Immature natural killer cell (primary cell): ENCODE measurements around the gene PRR23E. TPM values are rescaled to one million over a fixed set of nuclear protein-coding genes. Genes with fewer than 3 reads are reported as not detected.

Experiments used
- DNase-seq, 3 donors: peaks; one replicate each; pipeline ENCODE4 v3.0.0; 2022; ENCODE audit warnings: mixed read lengths in 1 of 3
- H3K27ac Mint-ChIP-seq, 6 donors: one replicate each; pipeline ENCODE4 v1.8.0; 2020; ENCODE audit warnings: mixed read lengths in 6 of 6, mild to moderate bottlenecking in 5 of 6, inconsistent platforms in 4 of 6, moderate library complexity in 3 of 6
- H3K27me3 Mint-ChIP-seq, 3 donors: one replicate each; pipeline ENCODE4 v1.8.0; 2020 to 2021; ENCODE audit warnings: low read depth in 3 of 3, mild to moderate bottlenecking in 3 of 3, mixed read lengths in 3 of 3, moderate library complexity in 3 of 3, inconsistent platforms in 1 of 3
- H3K36me3 Mint-ChIP-seq, 3 donors: one replicate each; pipeline ENCODE4 v1.8.0; 2020; ENCODE audit warnings: mixed read lengths in 3 of 3, inconsistent platforms in 2 of 3, mild to moderate bottlenecking in 2 of 3
- H3K4me1 Mint-ChIP-seq, 2 donors: one replicate each; pipeline ENCODE4 v1.8.0; 2020; ENCODE audit warnings: inconsistent platforms in 2 of 2, mild to moderate bottlenecking in 2 of 2, mixed read lengths in 2 of 2, moderate library complexity in 1 of 2
- H3K4me3 Mint-ChIP-seq, 5 donors: one replicate each; pipeline ENCODE4 v1.8.0; 2020; ENCODE audit warnings: mild to moderate bottlenecking in 5 of 5, mixed read lengths in 5 of 5, inconsistent platforms in 3 of 5, moderate library complexity in 3 of 5
- H3K9me3 Mint-ChIP-seq, 6 donors: one replicate each; pipeline ENCODE4 v1.8.0; 2020; ENCODE audit warnings: mild to moderate bottlenecking in 6 of 6, mixed read lengths in 6 of 6, inconsistent platforms in 4 of 6, moderate library complexity in 3 of 6
- polyA plus RNA-seq, 3 donors: library from polyadenylated mRNA; unstranded; fragments of 300-500 nt; fragmentation: Illumina TruSeq; gene quantifications; one replicate each; pipeline ENCODE4 v1.2.3, GENCODE V29; 2021

The PRR23E gene
- not detected for polyA plus RNA-seq

DNA sequence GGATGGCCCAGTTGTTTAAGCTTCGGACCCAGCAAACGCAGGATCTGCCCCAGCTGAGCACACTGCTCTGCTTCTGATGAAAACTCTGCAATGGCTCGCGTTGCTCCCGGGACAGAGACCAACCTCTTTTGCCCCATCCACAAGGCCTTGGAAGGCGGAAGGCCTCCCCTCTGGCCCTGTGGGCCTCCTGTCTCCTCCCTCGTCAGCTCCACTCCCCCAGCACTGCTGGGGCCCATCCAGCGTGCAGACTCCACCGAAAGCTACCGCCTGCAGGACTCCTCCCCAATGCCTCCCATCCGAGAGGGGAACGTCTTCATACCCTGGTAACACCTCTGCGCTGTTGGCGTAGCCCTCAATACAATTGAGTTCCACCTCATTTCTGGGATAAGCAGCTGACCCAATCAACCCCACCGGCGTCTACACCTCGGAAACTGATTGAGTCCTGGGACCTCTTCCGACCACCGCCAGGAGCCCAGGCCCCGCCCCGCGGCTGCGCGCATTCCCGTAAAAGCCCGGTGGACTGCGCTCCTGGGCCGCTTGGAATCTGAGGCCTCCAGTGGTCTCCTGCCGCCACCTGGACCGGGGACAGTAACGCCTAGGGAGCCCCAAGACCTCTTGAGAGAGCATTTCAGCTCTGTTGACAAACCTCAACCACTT lies at the start of gene PRR23E:
TSS of gene PRR23E (plus strand) at position 556 of the 657 bp plus-strand sequence. CDS start 3,555 bp downstream, outside the sequence.
- no peak for DNase-seq
- Mint-ChIP-seq H3K36me3 (no peaks in the 10 kb centered on the region), H3K27me3 (peaks cover 3 to 11% (median 6%) of the 10 kb centered on the region in 3 donors), H3K4me3 (no peak within 1 kb of the TSS), H3K9me3 (no peaks in the 10 kb centered on the region), H3K27ac (no peak within 1 kb of the TSS), H3K4me1 (no peaks in the 10 kb centered on the region)

DNA sequence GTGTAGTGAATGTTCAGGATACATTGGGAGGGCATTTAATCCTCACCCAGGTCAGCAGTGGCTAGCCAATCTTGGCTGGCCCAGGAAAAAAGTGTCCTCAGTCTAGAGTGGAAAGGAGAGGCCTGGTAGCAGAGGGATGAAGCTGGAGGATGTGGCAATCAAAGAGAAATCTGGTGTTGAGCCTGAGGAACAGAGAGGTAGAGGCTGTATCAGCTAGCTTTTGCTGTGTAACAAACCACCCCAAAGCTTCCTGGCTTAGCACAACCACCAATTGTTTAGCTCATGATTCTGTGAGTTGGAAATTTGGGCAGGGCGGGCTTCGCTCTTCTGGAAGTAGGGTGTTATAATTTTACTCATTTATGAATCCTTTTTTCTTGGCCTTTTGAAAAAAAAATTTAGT lies 49.8 kb upstream of the PRR23E start:
- no peak overlapping the region for H3K27ac Mint-ChIP-seq
- H3K36me3 Mint-ChIP-seq = no peaks in the 10 kb centered on the region
- H3K4me3 Mint-ChIP-seq = no peak overlapping the region
- H3K4me1 Mint-ChIP-seq = no peaks in the 10 kb centered on the region
- peaks cover 0 to 3% (median 2%) of the 10 kb centered on the region in 3 donors for H3K27me3 Mint-ChIP-seq
- H3K9me3 Mint-ChIP-seq = no peaks in the 10 kb centered on the region
- DNase-seq = no peak

DNA sequence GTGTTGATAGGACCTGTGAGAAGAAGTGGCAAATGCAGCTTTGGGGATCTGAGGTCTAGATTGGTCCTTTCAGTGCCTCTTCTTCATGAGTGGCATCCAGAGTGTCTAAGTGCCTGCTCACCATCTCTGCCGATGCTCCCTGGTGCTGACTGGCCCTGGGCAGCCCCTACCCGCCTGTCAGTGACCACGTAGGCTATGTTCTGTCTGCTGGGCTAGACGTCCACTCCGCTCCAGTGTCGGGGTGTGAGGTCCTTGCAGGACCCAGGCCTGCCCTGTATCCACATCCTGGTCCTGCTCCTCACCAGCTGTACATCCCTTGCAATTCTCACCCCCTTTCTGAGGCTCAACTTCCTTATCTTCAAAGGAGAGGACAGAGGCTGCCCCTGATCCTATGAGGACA lies 48.3 kb upstream of the PRR23E start:
- Mint-ChIP-seq H3K9me3 (no peaks in the 10 kb centered on the region), H3K27me3 (peaks cover 0 to 3% (median 2%) of the 10 kb centered on the region in 3 donors), H3K4me1 (no peaks in the 10 kb centered on the region), H3K4me3 (no peak overlapping the region), H3K27ac (no peak overlapping the region), H3K36me3 (no peaks in the 10 kb centered on the region)
- DNase-seq = no peak

GRCh38 chr3:127145266-127145665 lies 47.7 kb upstream of the PRR23E start:
- no peak overlapping the region for H3K27ac Mint-ChIP-seq
- no peaks in the 10 kb centered on the region for H3K4me1 Mint-ChIP-seq

GRCh38 chr3:127147291-127147885 lies 45.5 kb upstream of the PRR23E start:
- DNase-seq = no peak
- Mint-ChIP-seq H3K36me3 (no peaks in the 10 kb centered on the region), H3K27me3 (peaks cover 0 to 3% (median 2%) of the 10 kb centered on the region in 3 donors), H3K9me3 (no peaks in the 10 kb centered on the region), H3K27ac (no peak overlapping the region), H3K4me1 (no peaks in the 10 kb centered on the region), H3K4me3 (no peak overlapping the region)

More at GRCh38 chr3:127145266-127145665, 47.7 kb upstream of the PRR23E start:
- Mint-ChIP-seq H3K4me3 (no peak overlapping the region), H3K36me3 (no peaks in the 10 kb centered on the region), H3K9me3 (no peaks in the 10 kb centered on the region), H3K27me3 (peaks cover 0 to 3% (median 2%) of the 10 kb centered on the region in 3 donors)
- DNase-seq = no peak

DNA sequence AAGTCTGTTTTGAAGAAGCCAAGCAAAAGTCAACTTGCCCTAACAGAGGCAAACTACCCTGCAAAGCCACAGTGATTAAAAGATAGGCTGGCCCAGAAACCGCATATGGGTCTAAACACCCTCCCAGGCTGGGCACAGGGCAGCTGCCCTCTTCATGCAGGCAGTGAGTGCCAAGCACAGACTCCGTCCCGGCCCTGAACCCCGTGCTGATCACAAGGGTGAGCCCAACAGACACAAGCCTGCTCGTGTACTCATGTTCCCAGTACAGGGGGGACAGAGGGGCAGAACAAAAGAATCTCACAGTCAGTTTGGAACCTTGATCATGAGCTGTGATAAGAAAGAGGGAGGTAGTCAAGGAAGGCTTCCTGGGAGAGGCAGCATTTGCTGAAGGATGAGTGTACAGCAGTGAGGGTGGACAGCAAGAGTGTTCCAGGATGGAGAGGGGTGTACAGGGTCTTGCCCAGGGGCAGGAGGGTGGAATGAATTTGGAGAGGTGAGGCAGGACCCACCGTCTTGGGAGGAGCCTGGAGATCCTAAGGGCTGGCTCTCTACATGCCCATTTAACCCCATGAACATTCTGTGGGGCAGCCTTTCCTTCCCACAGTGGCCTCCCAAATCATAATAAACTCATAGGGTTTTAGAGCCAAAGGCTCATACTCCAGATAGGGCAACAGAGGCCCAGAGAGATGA lies 43.2 kb upstream of the PRR23E start:
- H3K4me1 Mint-ChIP-seq = no peaks in the 10 kb centered on the region
- no peaks in the 10 kb centered on the region for H3K36me3 Mint-ChIP-seq
- H3K27ac Mint-ChIP-seq = no peak overlapping the region
- no peaks in the 10 kb centered on the region for H3K9me3 Mint-ChIP-seq
- DNase-seq = no peak
- peaks cover 0 to 3% (median 2%) of the 10 kb centered on the region in 3 donors for H3K27me3 Mint-ChIP-seq
- H3K4me3 Mint-ChIP-seq = no peak overlapping the region

DNA sequence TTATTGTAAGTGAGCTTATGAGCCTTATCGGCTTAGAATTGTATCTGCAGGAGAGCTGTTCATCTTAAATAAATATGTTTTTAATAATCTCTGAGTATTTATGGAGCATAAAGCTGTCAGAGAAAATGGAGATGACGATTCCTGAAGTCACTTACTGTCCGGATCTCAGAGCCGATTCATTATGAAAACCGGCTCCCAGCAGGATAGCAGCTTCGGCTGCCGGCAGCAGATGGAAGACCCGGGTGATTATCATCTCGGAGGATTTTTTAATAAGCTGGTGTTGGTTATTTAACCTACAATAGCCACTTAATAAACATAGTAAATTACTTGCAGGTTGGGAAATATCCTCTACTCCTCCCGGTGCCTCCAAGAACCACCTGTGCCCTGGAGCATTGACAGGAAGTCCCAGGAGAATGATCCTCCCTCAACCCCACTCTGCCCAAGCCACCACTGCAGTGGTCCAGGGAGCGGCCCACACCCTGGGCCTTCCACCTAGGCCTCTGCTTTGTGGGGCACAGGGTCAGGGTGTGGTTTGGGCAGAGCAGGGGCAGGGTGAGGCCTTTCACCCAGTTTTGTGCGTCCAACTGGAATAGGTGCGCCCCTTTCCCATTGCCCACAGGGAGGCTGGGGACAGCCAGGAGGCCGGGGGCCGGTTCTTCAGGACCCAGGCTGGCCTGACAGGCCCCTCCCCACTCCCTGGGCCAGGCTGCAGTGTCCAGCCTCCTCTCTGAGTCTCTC lies 42.2 kb upstream of the PRR23E start:
- Mint-ChIP-seq H3K36me3 (no peaks in the 10 kb centered on the region), H3K4me1 (no peaks in the 10 kb centered on the region), H3K27ac (no peak overlapping the region), H3K27me3 (peaks cover 0 to 3% (median 2%) of the 10 kb centered on the region in 3 donors), H3K9me3 (no peaks in the 10 kb centered on the region), H3K4me3 (no peak overlapping the region)
- DNase-seq = no peak

- H3K27ac Mint-ChIP-seq = no peak overlapping the region
- H3K4me1 Mint-ChIP-seq = no peaks in the 10 kb centered on the region
- H3K36me3 Mint-ChIP-seq = no peaks in the 10 kb centered on the region
- H3K27me3 Mint-ChIP-seq = peaks cover 0 to 2% (median 0%) of the 10 kb centered on the region in 3 donors
- no peak for DNase-seq
- H3K4me3 Mint-ChIP-seq = no peak overlapping the region
- no peaks in the 10 kb centered on the region for H3K9me3 Mint-ChIP-seq
These were observed 41.7 kb upstream of the PRR23E start for GRCh38 chr3:127151251-127151564.

DNA sequence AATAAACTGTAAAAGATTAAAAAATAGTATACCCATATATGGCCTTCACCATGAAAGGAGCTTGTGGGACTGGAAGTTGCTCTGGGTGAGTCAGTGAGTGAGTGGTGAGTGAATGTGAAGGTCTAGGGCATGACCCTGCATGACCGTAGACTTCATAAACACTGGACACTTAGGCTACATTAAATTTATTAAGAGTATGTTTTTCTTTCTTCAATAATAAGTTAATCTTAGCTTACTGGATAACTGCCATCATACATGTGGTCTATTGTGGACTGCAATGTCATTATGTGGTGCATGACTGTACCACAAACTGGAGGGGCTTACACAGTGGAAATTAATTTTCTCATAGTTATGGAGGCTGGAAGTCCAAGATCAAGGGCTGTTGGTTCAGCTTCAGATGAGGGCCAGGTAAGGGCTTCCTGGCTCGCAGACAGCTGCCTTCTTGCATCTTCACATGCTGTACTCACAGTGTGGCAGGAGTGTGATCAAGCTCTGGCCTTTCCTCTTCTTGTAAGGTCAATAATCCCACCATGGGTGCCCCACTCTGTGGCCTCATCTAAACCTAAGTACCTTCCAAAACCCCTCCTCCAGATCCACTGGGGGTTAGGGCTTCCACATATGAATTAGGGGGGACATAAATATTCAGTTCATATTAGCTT lies 40.8 kb upstream of the PRR23E start:
- Mint-ChIP-seq H3K36me3 (no peaks in the 10 kb centered on the region), H3K9me3 (no peaks in the 10 kb centered on the region), H3K27me3 (peaks cover 0 to 2% (median 0%) of the 10 kb centered on the region in 3 donors), H3K4me1 (no peaks in the 10 kb centered on the region), H3K27ac (no peak overlapping the region), H3K4me3 (no peak overlapping the region)
- DNase-seq = no peak

DNA sequence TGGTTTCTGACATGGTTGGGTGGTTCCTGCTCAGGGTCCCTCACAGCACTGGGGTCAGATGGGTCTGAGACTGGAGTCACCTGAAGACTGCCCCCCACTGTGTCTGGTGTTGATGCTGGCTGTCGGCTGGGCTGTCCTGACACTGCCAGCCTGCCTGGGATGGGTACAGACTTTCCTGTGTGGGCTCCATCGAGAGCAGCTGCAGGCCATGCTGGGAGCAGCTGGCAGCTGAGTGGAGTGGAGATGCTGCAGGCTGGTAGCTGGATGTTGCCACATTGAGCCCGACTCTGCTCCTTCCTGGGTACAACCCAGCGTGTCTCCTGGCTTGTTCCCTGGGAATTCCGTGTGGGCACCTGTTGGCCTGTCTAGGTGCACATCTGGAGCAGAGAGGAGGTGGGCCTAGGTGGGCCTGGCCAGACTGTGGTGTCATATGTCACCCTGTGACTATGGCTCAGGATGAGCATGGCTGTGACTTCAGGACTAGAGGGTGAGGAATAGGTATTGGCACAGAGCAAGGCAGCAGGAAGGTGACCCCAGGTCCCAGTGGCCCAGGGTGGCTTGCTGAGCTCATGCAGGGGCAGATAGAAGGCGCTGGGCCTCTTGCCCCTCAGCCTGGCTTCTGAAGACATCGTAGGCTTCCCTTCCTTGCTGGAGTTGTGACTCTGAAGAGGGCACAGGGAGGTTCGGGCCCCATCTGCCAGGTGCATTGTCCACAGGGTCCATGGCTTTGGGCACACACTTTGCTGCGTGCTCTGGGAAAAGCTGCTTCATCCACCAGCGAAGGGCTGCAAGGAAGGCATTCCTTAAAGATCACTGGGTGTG lies 40.0 kb upstream of the PRR23E start:
- no peaks in the 10 kb centered on the region for H3K9me3 Mint-ChIP-seq
- H3K4me3 Mint-ChIP-seq = no peak overlapping the region
- peaks cover 0 to 2% (median 0%) of the 10 kb centered on the region in 3 donors for H3K27me3 Mint-ChIP-seq
- no peaks in the 10 kb centered on the region for H3K4me1 Mint-ChIP-seq
- no peak for DNase-seq
- H3K36me3 Mint-ChIP-seq = no peaks in the 10 kb centered on the region
- no peak overlapping the region for H3K27ac Mint-ChIP-seq

GRCh38 chr3:127153506-127153815 lies 39.5 kb upstream of the PRR23E start:
- no peaks in the 10 kb centered on the region for H3K36me3 Mint-ChIP-seq
- H3K4me3 Mint-ChIP-seq = no peak overlapping the region
- no peak for DNase-seq
- H3K27me3 Mint-ChIP-seq = peaks cover 0 to 2% (median 0%) of the 10 kb centered on the region in 3 donors
- no peak overlapping the region for H3K27ac Mint-ChIP-seq
- no peaks in the 10 kb centered on the region for H3K9me3 Mint-ChIP-seq
- no peaks in the 10 kb centered on the region for H3K4me1 Mint-ChIP-seq

DNA sequence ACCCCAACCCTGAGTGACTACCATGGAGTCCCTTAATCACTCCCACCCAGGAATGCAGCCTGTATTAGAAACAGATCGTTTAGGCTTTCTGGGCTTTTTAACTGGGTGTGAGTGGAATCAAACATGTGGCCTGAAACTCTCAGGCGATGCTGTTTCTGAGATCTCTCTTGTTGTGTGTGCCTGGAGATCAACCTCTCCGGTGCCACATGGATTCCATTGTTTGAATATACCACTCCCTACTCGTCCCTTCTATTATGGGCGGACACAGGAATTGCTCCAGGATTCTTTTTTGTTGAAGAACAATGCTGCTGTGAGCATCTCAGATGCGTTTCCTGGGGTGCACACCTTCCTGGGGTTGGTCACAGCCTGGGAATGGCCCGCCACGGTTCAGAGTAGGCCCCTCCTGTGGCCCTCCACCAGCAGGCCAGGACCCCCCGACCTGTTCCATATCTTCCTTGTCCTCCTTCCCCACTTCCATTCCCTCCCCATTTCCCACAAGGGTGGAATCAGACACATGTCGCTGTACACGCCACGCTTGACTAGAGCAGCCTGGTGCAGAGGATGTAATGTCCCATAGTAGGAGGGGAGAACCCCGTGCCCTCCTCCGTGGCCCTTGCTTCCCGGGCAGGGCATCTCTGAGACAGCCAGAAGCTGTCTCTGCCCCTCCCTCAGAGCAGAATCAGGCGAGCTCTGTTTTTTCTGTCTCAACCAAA lies 36.4 kb upstream of the PRR23E start:
- no peak overlapping the region for H3K27ac Mint-ChIP-seq
- H3K36me3 Mint-ChIP-seq = no peaks in the 10 kb centered on the region
- H3K4me1 Mint-ChIP-seq = no peaks in the 10 kb centered on the region
- no peak for DNase-seq
- H3K27me3 Mint-ChIP-seq = peaks cover 0 to 4% (median 0%) of the 10 kb centered on the region in 3 donors
- no peak overlapping the region for H3K4me3 Mint-ChIP-seq
- H3K9me3 Mint-ChIP-seq = no peaks in the 10 kb centered on the region
